Mammary microvascular endothelial cell (primary cell): ENCODE results near the gene ZBTB38. TPM values are rescaled to one million over a fixed set of nuclear protein-coding genes. Genes with fewer than 3 reads are reported as not detected.

Experiments
- total RNA-seq: library from RNA; depleted of rRNA; stranded (reverse); fragments of >200 nt; gene quantifications from 2 replicates; pipeline ENCODE4 v1.2.3, GENCODE V29; 2015

The ZBTB38 gene
- total RNA-seq = 96.4 and 103 TPM in 2 replicates

GRCh38 chr3:141368062-141368924, at the start of gene ZBTB38:
Gene ZBTB38, plus strand, starts transcription at chr3:141368504. Its CDS starts 73,885 bp downstream, at chr3:141442389.

Other genes with a start within 250 kb of the ZBTB38 start
- 0.39 and 0.60 TPM in 2 replicates for gene PXYLP1, start 136.7 kb upstream of the ZBTB38 start, total RNA-seq
- gene RASA2, start 118.5 kb downstream of the ZBTB38 start, total RNA-seq = 8.3 and 14.1 TPM in 2 replicates